Left hindlimb (tissue), 1 donor: ENCODE results near the gene GNPDA1.

Source experiments
- DNase-seq: peaks from one replicate; pipeline ENCODE4 v3.0.0-alpha.2; 2018

The GNPDA1 gene

GRCh38 chr5:141951332-141951781 is 61.5 kb downstream of the GNPDA1 start:
- no peak for DNase-seq
